NCI-H2081 (cell line): ENCODE results near the gene USPL1.
"Not testable (repeated sequence)": the region's sequence is repeated elsewhere in the genome, so short reads cannot be mapped to it uniquely, and the experiment has no call there.

Experiments used
- DNase-seq, 2 experiments: peaks; one replicate each; lab custom pipeline; 2025; lab: John Stamatoyannopoulos, UW

The USPL1 gene

DNA sequence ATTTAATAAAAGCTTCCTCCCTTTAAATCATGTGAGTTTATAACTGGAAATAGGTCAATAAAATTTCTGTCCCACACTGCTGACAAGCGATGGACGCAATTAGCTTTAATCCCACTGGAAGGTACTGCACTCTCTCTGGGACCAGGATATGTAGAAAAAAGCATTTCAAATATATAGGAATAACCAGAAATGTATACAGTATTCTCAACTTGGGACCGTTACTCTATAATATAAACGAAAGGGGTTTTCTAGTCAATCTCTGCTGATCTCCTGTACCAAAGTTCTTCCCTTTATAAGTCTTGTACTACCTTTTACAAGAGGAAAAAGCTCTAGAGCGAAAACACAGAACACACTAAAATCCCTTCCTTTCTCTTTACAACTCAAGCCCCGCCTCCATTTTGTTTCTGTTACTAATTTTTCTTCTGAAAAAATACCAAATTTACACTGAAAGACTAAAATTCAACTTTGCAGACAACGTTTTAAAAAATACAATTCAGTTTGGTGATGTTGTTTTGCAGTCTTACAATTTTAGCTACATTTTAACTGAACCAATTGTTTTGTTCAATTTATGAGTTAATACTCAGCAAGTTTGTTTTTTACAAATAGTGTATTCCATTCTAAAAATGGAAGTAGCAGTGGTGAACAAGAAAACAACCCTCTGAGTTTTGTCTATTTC lies 1.7 kb upstream of the USPL1 start:
- DNase-seq = peak in 1 of 2 experiments; percentile 6

DNA sequence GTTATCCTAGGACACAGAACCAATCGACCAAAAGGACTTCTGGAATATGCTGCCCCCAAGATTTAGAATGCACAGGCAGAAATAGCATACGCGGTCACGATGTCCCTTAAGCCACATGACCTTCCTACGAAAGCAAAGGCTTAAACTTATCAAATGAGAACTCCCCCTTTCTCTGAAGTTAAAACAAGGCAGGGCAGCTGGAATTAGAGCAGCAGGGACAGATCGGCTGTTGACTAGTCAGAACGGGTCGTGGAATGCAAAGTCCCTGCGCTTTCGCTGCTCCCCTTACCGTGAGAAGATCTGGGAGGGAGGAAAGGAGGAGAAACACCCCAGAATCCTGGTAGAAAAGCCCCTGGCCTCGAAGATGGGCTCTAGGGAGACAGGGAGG lies 799 bp upstream of the USPL1 start:
- peak; percentile 45 to 63 for DNase-seq

DNA sequence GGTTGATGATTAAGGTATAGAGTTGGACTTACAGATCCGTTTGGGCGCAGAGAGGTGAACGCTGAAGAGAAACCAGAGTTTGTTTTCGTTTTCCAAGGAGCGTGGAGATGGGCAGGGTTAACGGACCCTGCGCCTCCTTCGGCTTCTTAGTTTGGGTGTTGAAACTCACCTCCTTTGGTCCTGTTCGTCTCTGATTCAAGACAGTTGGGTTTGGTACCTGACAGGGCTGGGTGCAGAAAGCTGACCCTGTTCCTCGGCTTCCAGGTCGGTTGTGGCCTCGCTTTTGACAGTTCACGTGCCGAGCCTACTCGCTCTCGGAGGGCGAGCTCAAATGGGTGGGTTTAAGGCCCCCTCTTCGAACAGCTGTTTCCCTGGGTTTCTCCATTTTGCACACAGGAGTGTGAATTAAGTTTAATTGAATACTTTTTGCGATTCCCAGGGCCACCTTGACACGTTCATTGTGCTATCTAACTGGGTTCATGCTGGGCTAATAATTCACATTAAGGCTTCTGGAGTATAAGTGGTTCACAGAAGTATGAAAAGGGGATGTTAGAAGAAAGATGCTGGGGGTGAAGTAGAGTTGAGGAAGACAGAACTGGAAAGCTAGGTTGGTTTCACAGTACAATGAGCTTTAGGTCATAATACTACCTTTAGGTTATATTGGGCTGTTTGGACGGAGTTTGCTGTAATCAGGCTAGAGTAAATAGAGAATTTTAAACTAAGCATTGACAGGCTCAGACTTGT lies 638 bp downstream of the USPL1 start:
- no peak for DNase-seq

DNA sequence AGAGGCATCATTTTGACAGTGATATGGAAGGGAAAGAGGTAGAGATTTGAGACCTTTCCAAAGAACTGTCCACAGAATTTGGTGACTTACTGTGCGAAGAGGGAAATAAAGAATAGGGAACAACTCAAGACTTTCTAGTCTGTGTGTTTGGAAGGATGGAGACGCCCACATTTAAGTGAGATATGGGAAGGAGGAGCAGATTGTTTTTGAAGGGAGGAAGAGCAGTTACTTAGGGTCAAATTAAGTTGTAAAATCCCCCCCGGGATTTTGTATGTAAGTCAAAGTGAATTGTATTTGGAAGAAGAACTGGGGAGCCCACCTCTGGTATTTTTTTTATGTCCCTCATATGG lies 1.2 kb downstream of the USPL1 start:
- no peak for DNase-seq

DNA sequence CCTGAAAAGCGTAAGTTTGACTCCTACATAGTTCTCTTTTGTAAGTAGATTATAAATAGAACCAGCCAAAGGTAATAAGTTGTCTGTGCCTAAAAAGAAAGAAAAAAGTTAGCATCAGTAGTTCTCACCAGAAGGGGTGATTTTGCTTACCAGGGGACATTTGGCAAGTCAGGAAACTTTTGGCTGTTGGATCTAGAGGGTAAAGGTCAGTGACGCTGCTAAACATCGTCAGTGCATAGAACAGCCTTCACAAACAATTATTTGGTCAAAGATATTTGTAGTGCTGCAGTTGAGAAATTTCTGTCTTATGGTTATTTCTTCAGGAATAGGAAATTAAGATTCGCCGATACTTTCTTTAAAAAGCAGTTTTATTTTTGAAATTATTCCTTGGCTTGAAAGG lies 2.0 kb downstream of the USPL1 start:
- DNase-seq = no peak

DNA sequence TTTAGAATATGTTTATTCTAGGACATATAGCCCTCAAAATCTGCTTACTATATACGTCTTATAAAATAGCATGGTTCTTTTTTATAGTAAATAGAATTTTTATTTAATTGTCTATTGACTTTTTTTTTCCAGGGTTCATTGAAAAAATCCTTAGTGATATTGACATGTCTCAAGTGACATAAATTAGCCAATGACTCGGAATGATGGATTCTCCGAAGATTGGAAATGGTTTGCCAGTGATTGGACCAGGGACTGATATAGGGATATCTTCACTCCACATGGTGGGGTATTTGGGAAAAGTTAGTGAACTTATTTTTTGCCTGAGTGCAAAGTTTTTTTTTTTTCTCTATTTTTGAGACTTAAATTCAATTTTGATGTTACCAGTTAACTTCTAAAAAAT lies 3.2 kb downstream of the USPL1 start:
- no peak for DNase-seq

DNA sequence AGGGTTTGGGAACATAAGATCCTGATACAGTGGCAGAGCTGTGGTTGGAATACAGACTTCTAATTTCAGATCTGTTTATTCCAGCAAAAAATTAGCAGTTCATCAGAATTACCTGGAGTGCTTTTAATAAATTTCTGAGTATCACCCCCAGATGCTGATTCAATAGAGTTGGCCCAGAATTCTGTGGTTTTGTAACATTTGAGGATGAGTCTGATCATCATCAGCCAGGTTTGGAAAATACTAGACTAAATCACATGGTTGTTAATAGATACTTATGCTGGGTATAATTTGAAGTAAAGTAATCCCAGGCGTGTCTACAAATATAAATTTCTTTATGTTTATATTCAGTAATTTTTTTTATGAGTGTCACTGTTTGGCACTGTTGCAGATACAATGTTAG lies 4.8 kb downstream of the USPL1 start:
- DNase-seq = no peak

DNA sequence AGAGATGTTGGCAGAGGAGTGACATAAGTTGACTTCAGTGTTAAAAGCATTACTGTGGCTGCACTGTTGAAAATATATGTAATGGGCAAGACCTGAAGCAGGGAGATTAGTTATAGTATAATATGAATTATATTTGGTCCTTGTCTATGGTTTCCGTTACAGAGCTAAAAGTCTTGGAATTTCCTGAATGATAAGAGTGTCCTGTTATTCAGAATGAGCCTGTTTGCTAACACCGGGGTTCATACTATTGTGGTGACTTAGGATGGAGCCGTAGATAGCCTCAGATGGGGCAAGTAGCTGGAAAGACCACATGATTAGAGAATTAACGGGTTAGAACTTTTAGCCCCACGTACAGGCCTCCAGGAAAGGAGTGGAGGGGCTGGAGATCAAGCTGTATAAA lies 5.7 kb downstream of the USPL1 start:
- no peak for DNase-seq

DNA sequence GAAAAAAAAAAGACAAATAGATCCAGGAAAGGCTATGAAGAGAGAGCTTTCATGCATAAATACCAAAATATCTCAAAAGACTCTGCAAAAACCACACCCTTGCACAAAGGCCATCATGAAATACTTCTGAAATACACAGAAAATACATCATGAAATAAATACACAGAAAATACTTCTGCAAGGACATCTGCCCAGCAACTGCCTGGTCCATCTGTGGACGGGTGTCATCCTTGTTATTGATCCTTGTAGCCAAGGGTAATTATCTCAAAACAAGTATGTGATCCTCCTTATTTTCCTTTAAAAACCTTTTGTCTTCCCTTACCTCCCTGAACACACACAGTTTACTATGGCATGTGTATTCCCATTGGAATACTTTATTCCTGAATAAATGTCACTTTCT lies 6.9 kb downstream of the USPL1 start:
- DNase-seq = no peak

DNA sequence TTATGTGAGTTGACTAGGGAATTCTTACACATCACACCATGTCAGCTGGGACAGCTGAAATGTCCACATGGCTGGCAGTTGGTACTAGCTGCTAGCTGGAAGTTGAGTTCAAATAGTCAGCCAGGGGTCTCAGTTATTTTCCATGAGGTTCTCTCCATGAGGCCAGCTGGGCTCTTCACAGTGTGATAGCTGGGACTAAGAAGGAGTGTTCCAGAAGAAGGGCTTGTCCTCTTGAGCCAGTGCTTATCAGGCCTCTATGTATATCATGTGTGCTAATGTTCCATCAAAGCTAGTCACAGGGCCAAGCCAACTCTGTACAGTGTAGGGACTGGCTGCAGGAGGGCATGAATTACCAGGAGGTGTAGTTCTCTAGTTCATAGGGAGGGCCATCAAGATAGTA lies 11.8 kb downstream of the USPL1 start:
- no peak for DNase-seq

DNA sequence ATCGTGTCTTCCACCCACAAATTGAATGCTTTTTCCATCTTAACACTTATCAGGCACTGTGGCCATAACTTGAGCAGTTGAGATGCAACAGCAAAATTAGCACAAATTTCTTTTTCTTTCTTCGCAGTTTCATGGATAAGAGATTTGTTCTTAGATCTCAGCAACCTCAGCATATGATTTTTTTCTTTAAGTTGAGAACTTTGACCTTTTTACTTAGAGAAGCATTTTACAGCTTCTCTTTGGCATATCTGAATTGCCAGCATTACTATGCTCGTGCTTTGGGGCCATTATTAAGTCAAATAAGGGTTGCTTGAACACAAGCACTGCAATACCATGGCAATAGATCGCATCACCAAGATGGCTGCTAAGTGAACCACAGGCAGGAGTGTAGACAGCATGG lies 16.1 kb downstream of the USPL1 start:
- no peak for DNase-seq

DNA sequence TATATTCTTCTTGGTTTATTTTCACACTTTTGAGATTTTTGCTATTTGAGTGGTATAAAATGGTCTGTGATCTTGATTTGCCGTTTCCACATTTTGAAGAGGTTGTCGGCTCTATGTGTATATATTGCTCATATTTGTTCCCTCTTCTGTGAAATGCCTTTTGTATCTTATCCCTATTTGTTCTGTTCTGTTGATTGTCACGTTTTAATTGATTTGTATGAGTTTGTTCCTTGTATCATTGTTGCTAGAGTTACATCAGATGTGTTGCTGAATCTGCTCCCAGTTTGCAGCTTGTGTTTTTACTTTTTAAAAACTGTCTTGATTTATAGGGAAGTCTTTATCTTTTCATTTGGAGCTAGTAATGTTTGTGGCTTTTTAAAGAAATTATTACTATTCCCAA lies 17.1 kb downstream of the USPL1 start:
- no peak for DNase-seq

DNA sequence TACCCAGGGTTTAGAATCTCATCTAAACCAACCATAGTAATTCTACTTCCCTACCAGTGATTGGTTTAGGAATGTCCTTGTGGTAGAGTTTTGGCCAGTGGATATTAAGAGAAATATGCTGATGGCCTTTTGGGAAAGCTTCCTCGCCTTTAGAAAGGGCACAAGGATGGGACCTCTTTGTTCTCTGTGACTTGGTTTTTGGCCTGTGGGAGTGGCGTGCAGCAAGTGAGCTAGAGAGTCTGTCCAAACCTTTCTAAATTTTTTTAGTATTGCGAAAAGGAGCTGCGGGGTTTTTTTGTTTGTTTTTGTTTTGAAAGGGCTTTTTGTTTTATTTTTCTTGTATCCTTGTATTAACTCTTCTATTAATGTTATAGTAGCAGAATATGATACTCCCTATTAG lies 20.6 kb downstream of the USPL1 start:
- no peak for DNase-seq

DNA sequence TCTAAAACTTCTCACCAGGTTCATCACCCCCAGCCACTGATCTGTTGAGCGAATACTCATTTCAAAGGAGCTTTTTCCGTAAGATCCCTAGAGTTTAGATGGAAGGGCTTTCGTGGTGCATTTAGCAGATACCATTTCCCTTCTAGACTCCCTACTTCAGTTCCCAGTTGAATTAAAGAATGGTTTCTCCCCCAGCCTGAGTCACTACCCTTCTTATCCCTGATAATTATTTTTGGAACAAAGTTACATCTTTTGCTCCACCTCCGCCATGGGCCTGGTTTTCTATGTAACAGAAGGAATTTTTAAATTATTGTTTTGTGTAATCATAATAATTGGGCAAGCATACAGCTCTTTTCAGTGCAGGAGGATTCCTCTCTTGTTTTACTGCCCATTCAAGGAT lies 22.0 kb downstream of the USPL1 start:
- no peak for DNase-seq

DNA sequence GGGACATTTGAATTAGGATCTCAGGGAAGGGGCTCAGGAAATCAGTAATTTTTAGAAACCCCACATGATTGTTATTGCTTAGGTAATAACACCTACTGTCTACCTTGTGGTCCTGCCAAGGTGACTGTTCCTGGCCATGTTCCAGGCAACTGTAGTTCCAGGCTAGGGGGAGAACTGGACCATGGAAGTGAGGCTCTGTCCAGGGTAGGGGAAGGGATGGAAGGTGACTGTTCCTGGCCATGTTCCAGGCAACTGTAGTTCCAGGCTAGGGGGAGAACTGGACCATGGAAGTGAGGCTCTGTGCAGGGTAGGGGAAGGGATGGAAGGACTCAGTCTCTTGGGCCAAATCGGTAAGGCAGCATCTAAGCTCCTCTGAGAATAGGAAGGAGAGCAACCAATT lies 23.5 kb downstream of the USPL1 start:
- not testable (repeated sequence) for DNase-seq

DNA sequence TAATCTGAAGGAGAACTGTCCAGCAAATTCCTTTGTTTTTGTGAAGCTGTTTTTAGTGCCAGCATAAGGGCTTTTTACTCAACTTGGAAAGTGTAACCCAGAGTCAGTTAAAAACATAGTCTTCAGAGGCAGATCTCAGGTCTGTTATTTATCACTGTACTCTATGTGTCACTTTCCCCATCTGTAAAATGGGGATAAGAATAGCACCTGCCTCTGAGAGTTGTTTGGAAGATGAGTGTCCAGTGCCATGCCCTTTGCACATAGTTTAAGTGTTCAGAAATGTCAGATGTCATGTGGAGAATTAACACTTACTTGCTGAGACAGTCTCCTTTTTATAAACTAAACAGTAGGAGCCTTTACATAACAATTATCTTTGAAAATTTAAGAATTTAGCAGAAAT lies 27.9 kb downstream of the USPL1 start:
- DNase-seq = no peak

DNA sequence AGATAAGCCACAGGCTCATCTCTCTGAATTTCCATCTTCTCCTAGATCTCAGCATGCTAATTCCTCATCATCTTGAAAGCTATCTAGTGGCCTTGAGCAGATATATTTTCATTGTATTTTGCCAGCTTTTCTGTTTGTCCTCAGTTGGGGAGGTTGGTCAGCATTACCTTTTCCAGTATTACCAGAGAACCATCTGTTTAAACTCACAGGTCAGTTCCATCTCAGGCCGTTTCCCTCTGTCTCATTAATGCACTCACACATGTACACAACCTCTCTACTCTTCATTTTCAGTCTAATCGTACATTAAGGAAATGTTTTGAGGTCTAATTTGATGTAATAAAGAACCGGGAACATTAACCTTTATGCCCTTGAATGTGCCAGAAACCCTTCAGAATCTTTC lies 29.7 kb downstream of the USPL1 start:
- DNase-seq = peak in 1 of 2 experiments; percentile 36

DNA sequence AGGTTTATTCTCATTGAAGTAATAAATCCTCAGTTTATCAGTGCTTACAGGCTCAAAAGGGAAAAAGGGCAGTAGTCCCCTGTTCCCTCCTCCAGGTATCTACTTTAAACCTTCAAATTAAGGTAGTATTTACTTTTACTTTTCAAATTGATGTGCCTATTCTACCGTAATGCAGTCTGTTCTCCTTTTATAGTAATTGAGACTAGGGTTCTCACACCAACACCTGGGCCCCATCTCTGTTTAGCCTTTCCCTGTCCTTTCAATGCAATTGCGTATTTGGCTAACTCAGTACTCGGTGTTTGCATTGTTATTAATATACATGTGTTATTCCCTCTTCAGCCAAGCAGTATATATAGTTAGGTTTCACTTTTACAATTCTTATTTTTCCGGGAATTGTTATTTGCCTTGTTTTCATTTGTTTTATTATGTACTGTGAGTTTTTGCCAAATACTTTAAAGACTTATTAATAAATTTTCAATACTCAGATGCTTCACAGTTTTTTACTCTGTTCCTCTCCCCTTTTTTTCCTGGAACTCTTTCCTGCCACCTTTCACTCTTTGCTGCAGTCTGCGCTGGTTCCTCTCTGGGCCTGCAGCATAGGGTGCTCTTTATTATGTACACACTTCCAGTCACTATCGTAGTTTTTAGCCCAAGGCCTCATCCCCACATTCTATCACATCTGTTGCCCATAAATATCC lies 30.3 kb downstream of the USPL1 start:
- peak; percentile 18 to 70 for DNase-seq

DNA sequence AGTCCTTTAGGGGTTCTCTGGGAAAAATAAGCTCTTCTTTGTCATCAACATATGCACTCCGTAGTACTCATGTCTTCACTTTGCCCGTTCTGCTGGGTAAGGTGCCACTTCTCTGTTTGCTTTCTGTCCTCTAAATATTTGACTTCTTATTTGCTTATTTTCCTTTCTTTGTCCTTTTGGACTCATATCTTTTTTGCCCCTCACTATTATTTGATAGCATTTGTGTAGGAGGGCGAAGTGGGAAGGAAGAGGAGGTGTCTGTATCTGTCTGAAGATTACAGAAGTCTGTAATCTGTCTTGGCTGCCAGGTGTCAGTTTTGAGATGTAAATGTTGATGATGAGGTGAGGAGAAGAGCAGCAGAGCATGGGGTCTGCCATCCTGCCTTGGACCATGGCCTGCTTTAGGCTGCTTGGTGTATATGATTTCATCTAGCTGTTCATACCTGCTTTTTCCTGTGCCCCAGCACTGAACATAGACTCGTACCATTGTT lies 30.8 kb downstream of the USPL1 start:
- DNase-seq = no peak

DNA sequence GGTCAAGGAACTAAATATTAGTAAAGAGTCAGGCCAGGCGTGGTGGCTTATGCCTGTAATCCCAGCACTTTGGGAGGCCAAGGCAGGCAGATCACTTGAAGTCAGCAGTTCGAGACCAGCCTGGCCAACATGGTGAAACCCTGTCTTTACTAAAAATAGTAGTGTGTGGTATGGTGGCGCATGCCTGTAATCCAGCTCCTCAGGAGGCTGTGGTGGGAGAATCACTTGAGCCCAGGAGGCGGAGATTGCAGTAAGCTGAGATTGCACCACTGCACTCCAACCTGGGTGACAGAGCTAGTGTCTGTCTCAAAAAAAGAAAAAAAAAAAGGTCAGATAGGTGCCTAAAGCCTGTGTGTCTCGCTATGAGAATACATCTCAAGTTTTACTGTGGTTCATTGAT lies 33.9 kb downstream of the USPL1 start:
- DNase-seq = not testable (repeated sequence)

DNA sequence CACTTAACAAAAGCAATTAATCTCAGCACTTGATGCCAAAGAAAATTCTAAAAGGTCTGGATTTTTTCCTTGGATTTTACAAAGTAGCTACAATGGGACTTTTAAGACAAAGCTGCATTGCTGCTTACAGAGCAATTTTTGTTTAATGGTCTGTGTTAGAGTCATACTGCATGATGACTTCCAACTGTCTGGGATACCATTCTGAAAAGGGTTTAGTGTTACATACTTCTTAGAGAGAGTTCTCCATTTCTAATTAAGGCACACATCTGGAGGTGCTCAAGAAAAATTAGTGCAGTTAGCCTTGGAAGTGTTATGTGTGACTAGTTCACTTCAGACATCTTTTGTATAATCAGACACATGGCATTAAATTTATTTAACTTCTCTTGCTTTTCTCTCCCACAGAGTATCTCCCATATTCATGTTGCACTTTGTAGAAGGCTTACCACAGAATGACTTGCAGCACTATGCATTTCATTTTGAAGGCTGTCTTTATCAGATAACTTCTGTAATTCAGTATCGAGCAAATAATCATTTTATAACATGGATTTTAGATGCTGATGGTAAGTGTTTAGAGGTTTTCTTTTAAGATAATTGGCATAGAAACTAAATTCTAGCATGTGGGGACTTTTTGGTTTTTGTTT lies 35.1 kb downstream of the USPL1 start:
- DNase-seq = no peak

DNA sequence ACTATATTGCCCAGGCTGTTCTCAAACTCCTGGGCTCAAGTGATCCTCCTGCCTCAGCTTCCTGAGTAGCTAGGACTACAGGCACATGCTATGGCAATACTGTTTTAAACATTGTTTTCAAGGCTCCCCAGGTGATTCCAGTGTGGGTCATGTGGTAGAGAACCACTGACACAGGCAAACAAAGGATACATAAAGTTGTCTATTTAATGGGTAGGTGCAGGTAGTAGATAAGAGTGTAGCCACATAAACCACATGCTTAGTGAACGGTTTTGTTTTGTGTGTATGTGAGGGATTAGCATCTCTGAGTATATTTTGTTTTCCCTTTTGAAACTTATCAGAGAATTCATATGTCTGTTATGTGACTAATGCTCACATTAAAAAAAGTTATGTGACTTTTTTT lies 36.7 kb downstream of the USPL1 start:
- DNase-seq = no peak

DNA sequence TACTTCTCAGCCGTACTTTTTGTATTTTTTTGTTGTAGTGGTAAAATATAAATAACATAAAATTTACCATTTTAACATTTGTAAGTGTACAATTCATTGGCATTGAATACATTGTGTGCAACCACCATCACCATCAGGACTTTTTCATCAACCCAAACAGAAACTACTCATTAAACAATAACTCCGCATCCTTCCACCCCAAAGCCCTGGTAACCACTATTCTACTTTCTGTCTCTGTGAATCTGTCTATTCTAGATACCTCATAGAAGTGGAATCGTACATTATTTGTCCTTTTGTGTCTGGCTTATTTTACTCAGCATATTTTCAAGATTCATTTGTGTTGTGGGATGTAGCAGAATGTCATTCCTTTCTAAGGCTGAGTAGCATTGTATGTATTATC lies 38.5 kb downstream of the USPL1 start:
- DNase-seq = no peak
